Measurements from ENCODE around the gene AGTR1. TPM values are rescaled to one million over a fixed set of nuclear protein-coding genes. Genes with fewer than 3 reads are reported as not detected.

Gene AGTR1
- total and polyA plus RNA-seq, 2 donors (not counting 3 experiments of a cell fraction or from before 2014, with no cell fraction given), result not detected

- no peaks in the 10 kb centered on the region for H3K36me3 ChIP-seq (ENCODE audit: control insufficient read depth in 2 of 2, extremely low read depth in 1 of 2, insufficient read depth in 2 of 2, low read length in 2 of 2)
- no peak overlapping the region for H3K27ac ChIP-seq (ENCODE audit: insufficient read depth, low read depth, low read length)
- H3K4me2 ChIP-seq (ENCODE audit: insufficient read depth, low read length), result no peak overlapping the region
- DNase-seq (ENCODE audit: low read depth, low spot score) (no peak), FAIRE-seq (no peak)
- intact Hi-C loops (cut with micrococcal nuclease), result no loop called here
- CTCF ChIA-PET, result no interaction called here
- no peaks in the 10 kb centered on the region for H3K9me1 ChIP-seq (replicated peaks; ENCODE audit: control insufficient read depth, extremely low read depth, insufficient read depth, low read length)
- H3K79me2 ChIP-seq (ENCODE audit: control insufficient read depth, insufficient read depth, low read length), result no peaks in the 10 kb centered on the region
- no peaks in the 10 kb centered on the region for H3K27me3 ChIP-seq (ENCODE audit: control insufficient read depth in 2 of 2, insufficient read depth in 2 of 2, low read length in 2 of 2)
- no peaks in the 10 kb centered on the region for H3K9me3 ChIP-seq (replicated peaks; ENCODE audit: control insufficient read depth, insufficient read depth, low read length)
- no peak overlapping the region for H2AFZ ChIP-seq (ENCODE audit: low read depth, low read length)
- H3K9ac ChIP-seq (replicated peaks; ENCODE audit: extremely low read depth, insufficient read depth, low read length), result no peak overlapping the region
- no peaks in the 10 kb centered on the region for H4K20me1 ChIP-seq (replicated peaks; ENCODE audit: control insufficient read depth, extremely low read depth, insufficient read depth, low read length)
- POLR2A ChIA-PET, result no interaction called here
- no TSS peak for BruUV-seq (replicated peaks)
- H3K4me1 ChIP-seq (ENCODE audit: control insufficient read depth, extremely low read depth, insufficient read depth, low read length), result no peaks in the 10 kb centered on the region
- dilution Hi-C loops (cut with MboI; ENCODE audit: extremely low pct_ligation_motif_present, low sequenced_read_pairs), result no loop called here
- TF ChIP-seq GATA2 (IDR thresholded peaks at IDR 0.05; ENCODE audit: insufficient read depth, insufficient read length, low read depth, low read length) (no peak), CTCF (IDR thresholded peaks at IDR 0.05; ENCODE audit: extremely low read depth in 1 of 2, insufficient read depth in 1 of 2, low read depth in 1 of 2, low read length in 2 of 2) (no peak), MYC (IDR thresholded peaks at IDR 0.05; ENCODE audit: low read depth, low read length) (no peak), JUN (IDR thresholded peaks at IDR 0.05; ENCODE audit: borderline replicate concordance, insufficient read depth, insufficient read length, low read depth) (no peak), POLR2AphosphoS5 (IDR thresholded peaks at IDR 0.05; ENCODE audit: insufficient read depth, low read depth, low read length) (no peak), EZH2 (IDR thresholded peaks at IDR 0.05; ENCODE audit: borderline replicate concordance, low read depth, low read length, severe bottlenecking) (no peak), FOS (IDR thresholded peaks at IDR 0.05; ENCODE audit: borderline replicate concordance, insufficient read depth, low read length) (no peak), MAX (IDR thresholded peaks at IDR 0.05; ENCODE audit: insufficient read depth, insufficient read length) (no peak), POLR2A (IDR thresholded peaks at IDR 0.05; ENCODE audit: low read depth, low read length) (no peak)
- no peak overlapping the region for H3K4me3 ChIP-seq (replicated peaks in 1 of 3; ENCODE audit: insufficient read depth in 1 of 3, low read depth in 1 of 3, low read length in 3 of 3)
Measured at GRCh38 chr3:148654433-148654832, 43.3 kb upstream of the AGTR1 start.

Measured in endothelial cell of umbilical vein (primary cell).